Hepatocyte (in vitro differentiated cells): ENCODE measurements around the gene IRF1.

ENCODE experiments used
- CTCF ChIP-seq: fragments of 200-600 bp; sonication (generic); IDR thresholded peaks from 2 replicates; pipeline ENCODE4 v1.5.1; 2016; ENCODE audit warnings: antibody characterized with exemption, mild to moderate bottlenecking; ENCODE audit not compliant: poor library complexity
- EZH2 ChIP-seq: fragments of 200-600 bp; sonication (generic); IDR thresholded peaks from 2 replicates; pipeline ENCODE4 v1.6.1; 2016; ENCODE audit warnings: antibody characterized with exemption, mild to moderate bottlenecking, borderline replicate concordance

GRCh38 chr5:132491368-132492364, 1.1 kb upstream of the IRF1 start:
- no peak for TF ChIP-seq CTCF
- no peak for TF ChIP-seq EZH2
